Cardiac septum (tissue), 1 donor: ENCODE measurements around the gene SPATA20. TPM values are rescaled to one million over a fixed set of nuclear protein-coding genes. Genes with fewer than 3 reads are reported as not detected.

ENCODE experiments used
- DNase-seq: peaks from one replicate; pipeline ENCODE4 v3.0.0-alpha.2; 2020; ENCODE audit warnings: low spot score
- intact Hi-C: fragments of 100-400 bp; cut with DNase I; formaldehyde crosslinking; loops from one replicate; pipeline ENCODE4 v1.14.0; 2022
- long read RNA-seq: library from polyadenylated mRNA; unstranded; transcript quantifications from one replicate; pipeline ENCODE4 v2.0.0, GENCODE V29; 2021
- total RNA-seq: library from RNA; stranded (reverse); fragmentation: NEBNext Ultra II Directional; extraction: Animal tissue kit (Norgen Biotek cat#: 25700); gene quantifications from one replicate; pipeline ENCODE4 v1.2.1, GENCODE V29; 2021
- donor health status: DM: no; HTN: no; CAD: no.

The SPATA20 gene
- total RNA-seq: 51.9 TPM
- long read RNA-seq, transcript SPATA20-201 (17 exons, 2,719 nt): major isoform, 52 of 172 reads
- long read RNA-seq, transcript SPATA20-205 (17 exons, 2,734 nt): minor isoform, 38 of 172 reads
- long read RNA-seq, transcript SPATA20-202 (16 exons, 2,634 nt): minor isoform, 24 of 172 reads
- long read RNA-seq, partial matches to known transcripts: 32 of 172 reads
- long read RNA-seq, other reads (novel, unspliced or antisense): 26 of 172 reads

- intact Hi-C loops: loop anchor here (2.0 to 10.0 kb wide), 4 partner anchors 66 to 408 kb away; no protein-coding TSS in a partner anchor
- DNase-seq: peak; percentile 94
These were observed at the start of gene SPATA20 for GRCh38 chr17:50547035-50547735. Gene SPATA20 (plus strand): TSS chr17:50547174. CDS start chr17:50547209, 35 bp downstream.

DNA sequence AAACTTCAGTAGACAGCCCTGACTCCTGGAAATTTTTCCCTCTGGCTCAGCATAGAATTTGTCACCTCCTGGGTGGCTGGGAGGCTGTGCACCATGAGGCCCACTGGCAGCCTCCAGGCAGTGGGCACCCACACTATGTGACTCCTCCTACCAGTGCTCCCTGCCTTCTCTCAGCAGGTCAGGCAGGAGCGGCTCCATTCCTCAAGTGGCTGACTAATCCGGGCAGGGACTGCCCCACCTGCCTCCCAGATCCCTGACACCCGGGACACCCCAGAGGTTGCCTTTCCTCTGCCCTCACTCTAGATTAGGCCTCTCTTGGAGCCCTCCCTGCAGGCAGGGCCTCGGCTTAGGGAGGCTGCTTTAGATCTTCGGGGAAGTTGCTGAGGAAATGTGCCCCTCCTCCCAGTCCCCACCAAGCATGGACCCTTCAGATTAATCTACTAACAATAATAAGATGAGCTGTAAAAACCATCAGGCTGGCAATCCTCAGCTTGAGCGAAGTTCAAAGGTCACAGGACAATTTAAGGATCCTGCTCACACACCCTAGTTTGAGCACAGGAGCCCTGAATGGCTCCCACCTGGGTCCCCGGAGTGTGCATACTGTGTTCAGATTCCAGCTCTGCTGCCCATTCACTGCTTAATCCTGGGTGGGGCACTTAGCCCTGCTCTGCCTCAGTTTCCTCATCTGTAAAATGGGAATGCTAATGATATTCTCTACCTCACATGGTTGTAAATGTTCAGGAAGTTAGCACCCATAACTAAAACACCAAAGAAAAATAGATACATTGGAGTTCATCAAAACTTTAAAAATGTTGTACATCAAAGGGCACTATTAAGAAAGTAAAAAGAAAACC lies 48.7 kb upstream of the SPATA20 start:
- no peak for DNase-seq
- intact Hi-C loops: no loop called here

DNA sequence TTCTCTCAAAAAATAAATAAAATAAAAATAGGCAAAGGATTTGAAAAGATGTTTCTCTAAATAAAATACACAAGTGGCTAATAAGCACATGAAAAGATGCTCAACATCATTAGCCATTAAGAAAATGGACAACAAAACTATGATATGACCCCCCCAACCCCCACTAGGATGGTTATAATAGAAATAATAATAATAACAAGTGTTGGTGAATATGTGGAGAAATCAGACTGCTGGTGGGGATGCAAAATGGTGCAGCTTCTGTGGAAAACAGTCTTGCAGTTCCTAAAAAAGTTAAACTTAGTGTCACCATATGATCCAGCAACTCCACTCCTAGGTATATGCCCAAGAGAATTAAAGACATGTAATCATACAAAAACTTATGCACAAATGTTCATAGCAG lies 47.7 kb upstream of the SPATA20 start:
- DNase-seq: no peak
- intact Hi-C loops: no loop called here

- intact Hi-C loops: no loop called here
- no peak for DNase-seq
These were observed 47.3 kb upstream of the SPATA20 start for GRCh38 chr17:50499721-50500120.

- intact Hi-C loops: no loop called here
- DNase-seq: no peak
These were observed 45.9 kb upstream of the SPATA20 start for GRCh38 chr17:50501054-50501453.

DNA sequence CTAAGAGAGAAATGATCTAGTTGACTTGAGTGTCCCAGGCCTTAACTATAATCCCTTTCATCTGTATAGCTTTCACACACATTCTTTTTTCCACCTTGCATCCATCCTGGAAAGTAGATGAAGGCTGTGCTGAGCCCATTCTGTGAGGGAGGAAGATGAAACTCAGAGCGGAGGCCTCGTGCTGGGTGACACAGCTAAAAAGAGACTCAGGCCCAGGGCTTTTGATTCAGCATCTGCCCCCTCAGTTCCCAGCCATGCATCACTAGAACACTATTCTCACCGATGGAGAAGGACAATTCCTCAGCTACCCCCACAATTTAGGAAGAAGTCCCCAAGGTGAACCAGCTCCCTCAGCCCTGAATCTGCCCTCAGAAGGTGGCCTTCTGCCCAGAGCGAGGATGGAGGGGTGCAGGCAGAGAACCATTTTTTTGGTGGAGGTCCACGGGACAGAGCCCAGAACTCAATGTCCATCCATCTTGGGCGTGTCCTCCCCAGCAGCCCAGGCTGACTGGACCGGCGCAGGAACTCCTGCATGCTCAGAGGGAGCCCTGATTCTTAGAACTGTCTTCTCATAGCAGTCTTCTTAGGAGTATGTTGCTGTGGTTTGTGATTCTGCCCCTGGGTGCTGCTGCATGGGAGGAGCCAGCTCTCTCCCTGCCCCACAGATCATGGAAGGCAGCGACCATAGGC lies 44.5 kb upstream of the SPATA20 start:
- intact Hi-C loops: no loop called here
- no peak for DNase-seq

DNA sequence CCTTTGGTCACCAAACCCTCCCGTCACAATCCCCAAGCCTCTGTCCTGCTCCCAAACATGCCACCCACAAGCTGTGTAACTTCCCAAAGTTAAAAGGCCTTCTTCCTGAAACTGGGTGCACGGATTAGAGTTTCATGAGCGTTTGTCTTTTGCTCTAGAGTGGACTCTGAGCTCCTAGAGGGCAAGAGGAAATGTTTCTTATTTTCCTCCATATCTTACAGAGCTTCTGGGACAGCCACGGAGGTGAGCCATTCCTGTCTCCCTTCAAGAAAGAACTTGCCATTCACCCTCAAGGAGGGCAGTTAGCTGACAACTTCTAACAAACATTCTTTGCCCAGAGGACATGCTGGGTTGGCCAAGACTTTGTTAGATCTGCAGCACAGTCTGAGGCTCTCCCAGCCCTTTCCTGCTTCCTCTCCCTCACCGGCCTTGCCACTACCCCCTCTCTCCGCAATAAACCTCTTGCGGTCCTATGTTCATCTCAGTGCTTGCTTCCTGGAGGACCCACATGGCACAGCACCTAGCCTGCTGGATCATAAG lies 41.3 kb upstream of the SPATA20 start:
- intact Hi-C loops: loop anchor here (5.0 kb wide), 1 partner anchor 37 kb away; no protein-coding TSS in a partner anchor
- DNase-seq: no peak

DNA sequence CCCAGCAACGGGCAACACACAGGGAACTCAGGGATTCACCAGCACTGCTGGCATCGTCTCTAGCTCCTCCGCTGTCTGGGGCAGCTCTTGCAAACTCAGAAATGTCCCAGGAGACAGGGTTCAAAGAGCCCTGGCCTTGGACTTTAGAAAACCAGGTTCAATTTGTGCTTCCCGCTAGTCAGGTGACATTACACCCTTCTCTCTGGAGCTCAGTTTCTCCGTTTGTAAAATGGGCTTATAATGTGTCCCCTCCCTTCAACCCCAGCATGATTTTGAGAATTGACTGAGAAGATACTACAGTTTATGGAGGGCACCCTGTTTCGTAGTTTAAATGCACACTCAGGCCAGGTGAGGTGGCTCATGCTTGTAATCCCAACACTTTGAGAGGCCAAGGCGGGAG lies 40.7 kb upstream of the SPATA20 start:
- DNase-seq: no peak
- intact Hi-C loops: loop anchor here (5.0 kb wide), 1 partner anchor 36 kb away; no protein-coding TSS in a partner anchor

- intact Hi-C loops: loop anchor here (5.0 kb wide), 1 partner anchor 34 kb away; no protein-coding TSS in a partner anchor
- peak; percentile 89 for DNase-seq
These were observed 39.0 kb upstream of the SPATA20 start, which contains the start of gene MYCBPAP for GRCh38 chr17:50507871-50508572. Gene MYCBPAP (plus strand): TSS chr17:50508439. CDS start chr17:50508675, 236 bp downstream.

- intact Hi-C loops: loop anchor here (5.0 kb wide), 1 partner anchor 33 kb away; no protein-coding TSS in a partner anchor
These were observed 38.2 kb upstream of the SPATA20 start for GRCh38 chr17:50508573-50509460.

DNA sequence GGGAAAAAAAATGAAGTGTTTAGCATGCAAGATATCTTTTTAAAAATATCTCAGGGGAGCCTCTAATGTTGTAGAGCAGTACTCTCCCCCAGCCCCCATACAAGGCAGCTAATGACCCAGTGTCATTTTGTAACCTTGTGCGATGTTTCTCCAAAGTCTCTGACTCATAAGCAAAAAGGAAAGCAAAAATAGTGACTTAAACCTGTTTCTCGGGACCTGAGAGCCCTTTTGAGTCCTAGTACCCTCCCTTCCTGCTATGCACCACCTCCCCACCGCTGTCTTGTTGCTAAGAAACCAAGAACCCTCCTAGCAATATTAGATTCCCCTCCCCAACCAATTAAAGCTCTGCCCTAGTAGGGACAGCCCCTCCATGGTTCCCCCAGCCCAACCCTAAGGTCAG lies 35.9 kb upstream of the SPATA20 start:
- intact Hi-C loops: no loop called here
- no peak for DNase-seq

More at GRCh38 chr17:50508573-50509460, 38.2 kb upstream of the SPATA20 start:
- DNase-seq: no peak

DNA sequence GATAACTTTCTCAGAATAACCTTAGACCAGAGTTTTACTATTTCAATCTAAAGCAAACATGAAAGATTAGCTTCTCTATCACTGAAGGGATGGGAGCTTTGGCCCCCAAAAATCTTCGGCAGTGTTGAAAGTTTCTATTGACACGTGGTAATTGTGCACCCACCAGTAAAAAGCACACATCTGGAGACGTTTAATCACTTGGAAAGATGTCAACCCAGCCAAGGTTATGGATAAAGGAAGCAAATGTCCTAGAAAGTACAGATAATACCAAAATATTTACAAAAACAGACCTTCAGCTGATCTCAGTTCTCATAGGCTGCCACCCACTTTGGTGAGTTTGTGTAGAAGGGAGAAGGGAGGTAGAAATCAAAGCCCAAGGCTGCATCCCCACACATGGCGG lies 33.5 kb upstream of the SPATA20 start:
- intact Hi-C loops: no loop called here
- DNase-seq: no peak

DNA sequence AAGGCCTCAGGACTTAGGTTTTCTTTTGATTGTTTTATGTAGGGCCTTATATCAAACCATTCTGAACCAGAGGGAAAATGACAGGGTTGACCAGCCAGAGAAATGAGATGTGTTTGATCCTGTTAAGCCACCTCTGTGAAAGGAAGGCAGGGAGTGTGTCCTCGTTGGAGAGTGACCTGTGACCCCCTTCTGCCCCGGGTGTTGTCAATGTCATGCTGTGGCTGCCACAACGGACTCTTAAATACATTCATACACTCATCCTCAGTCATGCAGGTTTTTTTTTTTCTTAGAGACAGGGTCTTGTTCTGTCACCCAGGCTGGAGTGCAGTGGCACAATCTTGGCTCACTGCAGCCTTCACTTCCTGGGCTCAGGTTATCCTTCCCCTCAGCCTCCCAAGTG lies 32.6 kb upstream of the SPATA20 start:
- intact Hi-C loops: no loop called here
- DNase-seq: no peak

DNA sequence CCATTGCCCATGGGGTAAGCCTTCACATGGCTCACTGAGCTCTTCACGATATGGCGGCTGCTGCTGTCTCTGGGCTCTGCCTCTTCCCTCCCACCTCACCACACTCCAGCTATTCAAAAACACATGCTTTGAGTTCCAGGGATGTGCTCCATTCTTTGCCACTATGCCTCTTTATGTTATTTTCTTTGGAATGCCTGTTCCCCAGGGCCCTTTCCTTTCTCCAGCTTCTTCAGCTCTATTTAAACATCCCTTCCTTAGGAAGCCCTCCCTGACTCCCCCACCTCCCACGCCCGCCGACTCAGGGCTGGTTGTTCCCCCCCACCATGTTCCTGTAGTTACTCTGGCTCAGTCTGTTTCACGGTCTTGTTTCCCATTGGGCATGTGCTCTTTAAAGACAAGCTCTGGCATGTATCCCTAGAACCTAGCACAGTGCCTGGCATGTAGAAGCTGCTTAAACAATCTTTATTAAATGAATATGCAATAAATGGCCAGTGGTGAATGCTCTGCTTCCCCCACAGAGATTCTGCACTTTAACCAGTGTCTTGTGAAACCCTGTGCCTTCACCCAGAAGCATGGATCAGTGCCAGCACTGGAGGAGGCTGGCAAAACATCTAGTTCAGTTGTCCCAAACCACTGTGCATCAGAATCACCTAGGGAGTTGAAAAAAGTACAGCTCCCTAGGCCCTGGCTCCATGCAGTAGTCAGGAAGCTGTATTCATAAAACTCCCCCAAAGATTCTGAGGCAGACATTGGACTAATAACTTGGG lies 31.9 kb upstream of the SPATA20 start:
- DNase-seq: no peak
- intact Hi-C loops: no loop called here

GRCh38 chr17:50517011-50517410 lies 30.0 kb upstream of the SPATA20 start:
- no peak for DNase-seq
- intact Hi-C loops: no loop called here

DNA sequence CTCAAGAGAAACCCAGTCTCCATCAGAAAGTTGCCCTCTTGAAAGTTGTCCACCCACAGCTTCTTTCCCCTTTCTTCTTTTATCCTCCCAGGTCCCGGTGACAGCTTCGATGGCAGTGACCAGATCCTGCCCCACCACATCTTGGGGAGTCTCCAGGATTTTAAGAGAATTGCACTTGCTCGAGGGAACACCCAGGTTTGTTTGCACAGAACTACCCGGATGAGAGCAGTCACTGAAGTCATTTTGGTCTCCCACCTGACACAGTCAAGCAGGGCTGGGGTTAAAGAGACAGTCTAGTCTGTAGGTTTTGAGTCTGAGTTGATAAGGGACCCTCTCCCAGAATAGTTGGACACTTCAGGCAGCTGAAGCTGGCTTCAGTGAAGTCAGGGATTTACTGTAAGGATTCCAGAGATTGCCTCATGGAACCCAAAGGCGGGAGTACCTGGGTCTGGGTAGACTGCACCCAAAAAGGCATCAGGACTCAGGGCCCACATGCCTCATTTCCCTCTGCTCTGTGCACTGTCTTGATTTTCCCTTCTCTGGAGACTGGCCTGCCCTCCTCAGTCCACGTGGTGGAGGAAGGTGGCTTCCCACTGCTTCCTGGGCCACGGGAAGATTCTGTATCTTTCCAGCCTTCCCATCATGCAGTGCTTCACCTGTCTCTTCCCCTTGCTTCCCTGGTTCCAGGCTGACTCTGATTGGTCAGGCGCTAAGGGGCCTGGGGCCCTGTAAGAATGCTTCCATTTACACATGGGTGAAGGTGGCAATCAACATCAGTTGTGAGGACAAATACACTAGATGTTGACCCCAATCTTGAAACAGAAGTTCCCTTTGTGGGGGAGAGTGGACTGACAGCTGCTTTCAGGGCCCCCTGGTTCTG lies 29.2 kb upstream of the SPATA20 start:
- no peak for DNase-seq
- intact Hi-C loops: no loop called here
